Measurements from ENCODE around the gene CELA2B. TPM values are rescaled to one million over a fixed set of nuclear protein-coding genes. Genes with fewer than 3 reads are reported as not detected.
"Not testable (repeated sequence)": the region's sequence is repeated elsewhere in the genome, so short reads cannot be mapped to it uniquely, and the experiment has no call there.

The CELA2B gene
- total and polyA plus RNA-seq, 3 donors from 2014 or later, result 2.7 to 3.7 (median 3.3) TPM

GRCh38 chr1:15513919-15514318 lies 38.0 kb downstream of the CELA2B start:
- WGBS, 2 donors, result 82 to 94% methylated on average over 3 of the region's 3 CpGs
- H3K27me3 ChIP-seq, result no peaks in the 10 kb centered on the region
- TF ChIP-seq CTCF (IDR thresholded peaks at IDR 0.05) (no peak), POLR2A (IDR thresholded peaks at IDR 0.05) (no peak)
- no peaks in the 10 kb centered on the region for H3K4me1 ChIP-seq
- H3K4me3 ChIP-seq, result no peak overlapping the region
- no peak for DNase-seq
- no peak overlapping the region for H3K27ac ChIP-seq
- H3K36me3 ChIP-seq (ENCODE audit: low read depth, missing control alignments), result no peaks in the 10 kb centered on the region
- intact Hi-C loops (cut with DNase I; ENCODE audit: low total_unique reads), result no loop called here
- H3K9me3 ChIP-seq, result no peaks in the 10 kb centered on the region

- H3K36me3 ChIP-seq (ENCODE audit: low read depth, missing control alignments); H3K4me1 ChIP-seq; H3K4me3 ChIP-seq; H3K27me3 ChIP-seq; H3K9me3 ChIP-seq; H3K27ac ChIP-seq; intact Hi-C loops (cut with DNase I; ENCODE audit: low total_unique reads); DNase-seq: not testable (repeated sequence)
- WGBS, 2 donors, result 96 to 99% methylated on average over 4 to 5 of the region's 5 CpGs
Measured at GRCh38 chr1:15514557-15514956, 38.7 kb downstream of the CELA2B start.

- H3K4me3 ChIP-seq, result no peak overlapping the region
- no peaks in the 10 kb centered on the region for H3K4me1 ChIP-seq
- 79 to 81% methylated on average over 2 of the region's 2 CpGs for WGBS, 2 donors
- TF ChIP-seq POLR2A (IDR thresholded peaks at IDR 0.05) (no peak), CTCF (IDR thresholded peaks at IDR 0.05) (no peak)
- no peaks in the 10 kb centered on the region for H3K27me3 ChIP-seq
- no peak overlapping the region for H3K27ac ChIP-seq
- no peaks in the 10 kb centered on the region for H3K36me3 ChIP-seq (ENCODE audit: low read depth, missing control alignments)
- H3K9me3 ChIP-seq, result no peaks in the 10 kb centered on the region
- no peak for DNase-seq
- intact Hi-C loops (cut with DNase I; ENCODE audit: low total_unique reads), result no loop called here
Measured at GRCh38 chr1:15515022-15515663, 39.2 kb downstream of the CELA2B start.

- no peaks in the 10 kb centered on the region for H3K36me3 ChIP-seq (ENCODE audit: low read depth, missing control alignments)
- H3K27me3 ChIP-seq, result no peaks in the 10 kb centered on the region
- no peaks in the 10 kb centered on the region for H3K9me3 ChIP-seq
- WGBS, 2 donors, result 83 to 88% methylated on average over 3 of the region's 3 CpGs
- intact Hi-C loops (cut with DNase I; ENCODE audit: low total_unique reads), result no loop called here
- no peak overlapping the region for H3K27ac ChIP-seq
- no peak for DNase-seq
- TF ChIP-seq POLR2A (IDR thresholded peaks at IDR 0.05) (no peak), CTCF (IDR thresholded peaks at IDR 0.05) (no peak)
- peaks cover 10% of the 10 kb centered on the region for H3K4me1 ChIP-seq
- no peak overlapping the region for H3K4me3 ChIP-seq
Measured at GRCh38 chr1:15519625-15520024, 43.7 kb downstream of the CELA2B start.

- H3K4me3 ChIP-seq; H3K27ac ChIP-seq; intact Hi-C loops (cut with DNase I; ENCODE audit: low total_unique reads); H3K27me3 ChIP-seq; H3K36me3 ChIP-seq (ENCODE audit: low read depth, missing control alignments); DNase-seq; H3K9me3 ChIP-seq: not testable (repeated sequence)
- H3K4me1 ChIP-seq, result peaks cover 22% of the 10 kb centered on the region
- WGBS, 2 donors, result 85 to 87% methylated on average over 17 of the region's 17 CpGs
Measured at GRCh38 chr1:15521206-15521906, 45.5 kb downstream of the CELA2B start.

GRCh38 chr1:15522551-15522950 lies 46.6 kb downstream of the CELA2B start:
- Histone ChIP-seq H3K4me3 (no peak overlapping the region), H3K36me3 (ENCODE audit: low read depth, missing control alignments) (no peaks in the 10 kb centered on the region), H3K4me1 (peaks cover 26% of the 10 kb centered on the region), H3K27me3 (no peaks in the 10 kb centered on the region), H3K9me3 (no peaks in the 10 kb centered on the region), H3K27ac (peak overlapping the region; percentile 98)
- TF ChIP-seq POLR2A (IDR thresholded peaks at IDR 0.05) (no peak), CTCF (IDR thresholded peaks at IDR 0.05) (no peak)
- no peak for DNase-seq
- 78 to 80% methylated on average over 4 of the region's 4 CpGs for WGBS, 2 donors
- intact Hi-C loops (cut with DNase I; ENCODE audit: low total_unique reads), result no loop called here
